Lung (tissue), 12 donors: Measurements from ENCODE around the gene STAC2. TPM values are rescaled to one million over a fixed set of nuclear protein-coding genes. Genes with fewer than 3 reads are reported as not detected.

Experiments used
- ATAC-seq: fragments of 200-7000 bp; cut with Tn5 transposase; one replicate; pipeline ENCODE4 v1.9.1; 2020; ENCODE audit warnings: moderate number of reproducible peaks; ENCODE audit not compliant: insufficient read depth, low FRiP score
- DNase-seq, 3 donors: peaks; one replicate each; pipeline ENCODE4 v3.0.0-alpha.2; 2013 to 2017
- H3K27ac ChIP-seq, 2 donors: one replicate each; pipeline ENCODE4 v1.5.1; 2013; ENCODE audit warnings: mild to moderate bottlenecking in 2 of 2, moderate library complexity in 2 of 2, control low read depth in 1 of 2, inconsistent platforms in 1 of 2, low read depth in 1 of 2, low read length in 1 of 2
- H3K27me3 ChIP-seq, 3 donors: one replicate each; pipeline ENCODE4 v1.5.1; 2013; ENCODE audit warnings: low read length in 2 of 3; ENCODE audit not compliant: control insufficient read depth in 3 of 3, insufficient read depth in 3 of 3
- H3K36me3 ChIP-seq, 4 donors: one replicate each; pipeline ENCODE4 v1.5.1; 2013; ENCODE audit warnings: low read length in 4 of 4, mild to moderate bottlenecking in 1 of 4, moderate library complexity in 1 of 4; ENCODE audit not compliant: control insufficient read depth in 4 of 4, insufficient read depth in 4 of 4
- H3K4me1 ChIP-seq, 5 donors: one replicate each; pipeline ENCODE4 v1.5.1; 2013; ENCODE audit warnings: low read length in 5 of 5, mild to moderate bottlenecking in 2 of 5, moderate library complexity in 1 of 5; ENCODE audit not compliant: control insufficient read depth in 5 of 5, insufficient read depth in 5 of 5
- H3K4me3 ChIP-seq: one replicate; pipeline ENCODE4 v1.5.1; 2013; ENCODE audit warnings: mild to moderate bottlenecking, control low read depth, moderate library complexity
- H3K9ac ChIP-seq, 2 donors: one replicate each; pipeline ENCODE4 v1.5.1; 2013; ENCODE audit warnings: low read length in 2 of 2, control low read depth in 1 of 2; ENCODE audit not compliant: insufficient read depth in 1 of 2
- H3K9me3 ChIP-seq, 4 donors: one replicate each; pipeline ENCODE4 v1.5.1; 2013; ENCODE audit warnings: low read length in 3 of 4, mild to moderate bottlenecking in 1 of 4, moderate library complexity in 1 of 4; ENCODE audit not compliant: control insufficient read depth in 4 of 4, insufficient read depth in 3 of 4
- CTCF ChIP-seq: IDR thresholded peaks from 2 replicates; pipeline ENCODE4 v1.5.1; 2012; ENCODE audit warnings: mild to moderate bottlenecking; ENCODE audit errors: control extremely low read depth, extremely low read depth
- WGBS, 2 donors: extraction: QIAGEN DNeasy Blood & Tissue Kit; methylation state at CpG; one replicate each; pipeline ENCODE4 v1.1.7; 2013; 5-methylcytosine and 5-hydroxymethylcytosine counted together
- polyA plus RNA-seq, 2 donors: library from polyadenylated mRNA; stranded (reverse); fragments of 200-250 nt; gene quantifications; one replicate each; pipeline ENCODE4 v1.2.1, GENCODE V29; 2013
- total RNA-seq, 2 donors: library from RNA; depleted of rRNA in 1 of 2; stranded (reverse); fragments of >200 nt in 1 of 2; gene quantifications; one replicate each; pipeline ENCODE4 v1.2.1, GENCODE V29; 2014 to 2021
- donor health status: control.
- donor health status: control.
- donor health status: Bipolar disorder and iron deficiency.
- donor health status: healthy.
- donor health status: DM: yes; HTN: yes; CAD: no.

Gene STAC2
- total and polyA plus RNA-seq, 4 donors, result 0.26 to 1.7 (median 0.42) TPM; not detected in 1

GRCh38 chr17:39183720-39184119 lies 42.0 kb downstream of the STAC2 start:
- Histone ChIP-seq H3K4me1 (no peaks in the 10 kb centered on the region), H3K27me3 (no peaks in the 10 kb centered on the region), H3K27ac (no peak overlapping the region), H3K9me3 (no peaks in the 10 kb centered on the region), H3K9ac (no peak overlapping the region), H3K36me3 (peaks cover 0 to 48% (median 16%) of the 10 kb centered on the region in 4 donors), H3K4me3 (no peak overlapping the region)
- DNase-seq (no peak), ATAC-seq (no peak)
- WGBS, 2 donors, result 89 to 94% methylated on average over 10 of the region's 10 CpGs
- no peak for TF ChIP-seq CTCF

GRCh38 chr17:39183045-39183444 lies 42.7 kb downstream of the STAC2 start:
- Histone ChIP-seq H3K27me3 (no peaks in the 10 kb centered on the region), H3K4me1 (no peaks in the 10 kb centered on the region), H3K27ac (no peak overlapping the region), H3K4me3 (no peak overlapping the region), H3K36me3 (peaks cover 0 to 48% (median 14%) of the 10 kb centered on the region in 4 donors), H3K9ac (no peak overlapping the region), H3K9me3 (no peaks in the 10 kb centered on the region)
- no peak for ATAC-seq
- WGBS, 2 donors, result 79 to 90% methylated on average over 5 of the region's 5 CpGs
- DNase-seq, result no peak
- no peak for TF ChIP-seq CTCF

- WGBS, 2 donors, result 92 to 97% methylated on average over 5 of the region's 5 CpGs
- peaks cover 0 to 46% (median 14%) of the 10 kb centered on the region in 4 donors for H3K36me3 ChIP-seq
- H3K4me3 ChIP-seq, result no peak overlapping the region
- H3K9ac ChIP-seq, result no peak overlapping the region
- H3K9me3 ChIP-seq, result no peaks in the 10 kb centered on the region
- H3K27ac ChIP-seq, result no peak overlapping the region
- no peak for TF ChIP-seq CTCF
- H3K27me3 ChIP-seq, result no peaks in the 10 kb centered on the region
- no peaks in the 10 kb centered on the region for H3K4me1 ChIP-seq
- ATAC-seq (no peak), DNase-seq (no peak)
Observed at GRCh38 chr17:39181303-39181702, 44.4 kb downstream of the STAC2 start.

- Histone ChIP-seq H3K27ac (no peak overlapping the region), H3K36me3 (peaks cover 0 to 26% (median 10%) of the 10 kb centered on the region in 4 donors)
- 60 to 77% methylated on average over 4 of the region's 4 CpGs for WGBS, 2 donors
Observed at GRCh38 chr17:39178536-39178935, 47.2 kb downstream of the STAC2 start.

More at GRCh38 chr17:39178536-39178935, 47.2 kb downstream of the STAC2 start:
- ATAC-seq, result no peak
- Histone ChIP-seq H3K9ac (no peak overlapping the region), H3K9me3 (no peaks in the 10 kb centered on the region), H3K4me1 (no peaks in the 10 kb centered on the region), H3K4me3 (no peak overlapping the region), H3K27me3 (no peaks in the 10 kb centered on the region)
- TF ChIP-seq CTCF, result no peak
- DNase-seq, result no peak
